GM12878 (cell line): ENCODE measurements around the gene PPP2R3C. TPM values are rescaled to one million over a fixed set of nuclear protein-coding genes. Genes with fewer than 3 reads are reported as not detected.

ENCODE experiments used
- ATAC-seq: fragments of 200-7000 bp; cut with Tn5 transposase; 3 replicates; pipeline ENCODE4 v1.9.1; 2020; ENCODE audit warnings: mild to moderate bottlenecking, moderate library complexity
- BruUV-seq: library from RNA; stranded (reverse); fragments of 400-500 nt; replicated peaks from 2 replicates; lab custom pipeline; 2021; lab: Mats Ljungman, UMichigan
- CTCF ChIA-PET: fragments of 300-600 bp; sonication (Branson Sonifier 250); formaldehyde crosslinking; extraction: SDS; loops from one replicate; lab custom pipeline; 2021; ENCODE audit warnings: inconsistent platforms; lab: Yijun Ruan, JAX
- POLR2A ChIA-PET: fragments of 350-600 bp; formaldehyde crosslinking; extraction: SDS; loops from one replicate; lab custom pipeline; 2021; ENCODE audit warnings: inconsistent platforms; lab: Charles Lee
- RAD21 ChIA-PET: fragments of 300-600 bp; sonication (Branson Sonifier 250); formaldehyde crosslinking; loops from one replicate; lab custom pipeline; 2023; ENCODE audit warnings: antibody characterized with exemption; ENCODE audit not compliant: unreplicated experiment; lab: Charles Lee
- SMC1A ChIA-PET: fragments of 300-600 bp; sonication (Branson Sonifier 250); formaldehyde crosslinking; loops from one replicate; lab custom pipeline; 2023; ENCODE audit not compliant: unreplicated experiment, uncharacterized antibody; lab: Charles Lee
- DNase-seq: peaks from one replicate; pipeline ENCODE4 v3.0.0-alpha.2; 2011; ENCODE audit warnings: low read depth, low spot score
- FAIRE-seq: peaks from 3 replicates; lab custom pipeline; 2011; peaks lifted over from hg19 to GRCh38; lab: Jason Lieb, UNC
- H2AFZ ChIP-seq: 2 replicates; pipeline ENCODE4 v1.6.0; 2011; ENCODE audit warnings: low read depth, low read length, control low read depth; ENCODE audit not compliant: control insufficient read depth
- H3K27ac ChIP-seq: 2 replicates; pipeline ENCODE4 v1.5.1; 2011; ENCODE audit warnings: control low read depth; ENCODE audit not compliant: control insufficient read depth, insufficient read depth
- H3K27me3 ChIP-seq, 2 experiments: replicated peaks in 1 of 2; 2 replicates each; pipeline versions ENCODE4 v1.6.0 to v1.6.1; 2011; ENCODE audit warnings: low read length in 1 of 2; ENCODE audit not compliant: control insufficient read depth in 2 of 2, insufficient read depth in 2 of 2
- H3K36me3 ChIP-seq, 2 experiments: 2 replicates each; pipeline ENCODE4 v1.5.1; 2011; ENCODE audit warnings: low read length in 1 of 2; ENCODE audit not compliant: control insufficient read depth in 2 of 2, insufficient read depth in 2 of 2
- H3K4me1 ChIP-seq: 2 replicates; pipeline ENCODE4 v1.6.1; 2011; ENCODE audit warnings: mild to moderate bottlenecking, low read length, moderate library complexity, mixed read lengths; ENCODE audit not compliant: control insufficient read depth, insufficient read depth
- H3K4me2 ChIP-seq: 2 replicates; pipeline ENCODE4 v1.6.0; 2011; ENCODE audit warnings: control low read depth; ENCODE audit not compliant: control insufficient read depth, insufficient read depth
- H3K4me3 ChIP-seq: fragments of 200-600 bp; sonication (generic); 2 replicates; pipeline ENCODE4 v1.5.1; 2016
- H3K79me2 ChIP-seq: 2 replicates; pipeline ENCODE4 v1.6.0; 2011; ENCODE audit warnings: low read length; ENCODE audit not compliant: control insufficient read depth, insufficient read depth
- H3K9ac ChIP-seq: 2 replicates; pipeline ENCODE4 v1.8.0; 2011; ENCODE audit warnings: low read length, control low read depth, mixed read lengths; ENCODE audit not compliant: control insufficient read depth, insufficient read depth
- H3K9me3 ChIP-seq: replicated peaks from 3 replicates; pipeline ENCODE4 v1.5.1; 2011; ENCODE audit warnings: mild to moderate bottlenecking, low read length; ENCODE audit not compliant: control insufficient read depth, insufficient read depth
- H4K20me1 ChIP-seq: 2 replicates; pipeline ENCODE4 v1.6.0; 2011; ENCODE audit not compliant: control insufficient read depth, insufficient read depth
- CREB1 ChIP-seq: IDR thresholded peaks from 2 replicates; pipeline ENCODE4 v1.6.1; 2012; ENCODE audit warnings: low read depth, mild to moderate bottlenecking, inconsistent platforms
- E2F4 ChIP-seq: IDR thresholded peaks from 2 replicates; pipeline ENCODE4 v1.6.1; 2012; ENCODE audit warnings: low read depth, low read length, improper control_type of control experiment
- IRF5 ChIP-seq: fragments of 450-650 bp; IDR thresholded peaks from 2 replicates; pipeline ENCODE4 v1.6.1; 2017; ENCODE audit warnings: borderline replicate concordance
- RAD51 ChIP-seq: fragments of 450-650 bp; IDR thresholded peaks from 2 replicates; pipeline ENCODE4 v1.6.1; 2016; ENCODE audit warnings: moderate library complexity, mild to moderate bottlenecking, inconsistent platforms
- WGBS: methylation state at CpG from one replicate; pipeline ENCODE4 v1.1.6; 2016; ENCODE audit warnings: low lambda C conversion rate; ENCODE audit not compliant: insufficient replicate concordance, insufficient coverage; ENCODE audit errors: missing lambda C conversion rate; 5-methylcytosine and 5-hydroxymethylcytosine counted together
- in situ Hi-C: fragments of 300-500 bp; cut with MboI; formaldehyde crosslinking; loops from 9 replicates; pipeline ENCODE4 v1.14.3; 2018; ENCODE audit warnings: mixed read lengths
- intact Hi-C: fragments of 100-400 bp; cut with micrococcal nuclease; formaldehyde crosslinking; loops from one replicate; pipeline ENCODE4 v1.14.2; 2022; ENCODE audit not compliant: unreplicated experiment
- polyA plus RNA-seq, 11 experiments: library from polyadenylated mRNA; depleted of rRNA in 4 of 11; unstranded in 6 of 11; stranded (reverse) in 5 of 11; fragments of >200 nt; fragmentation: Nextera tagmentation in 4 of 11; fragmentation: Illumina TruSeq in 1 of 11; extraction: Ambion mirVana in 4 of 11; extraction: Trizol in 1 of 11; gene quantifications; 1 replicate in 1 of 11; 2 replicates in 10 of 11; pipeline versions ENCODE4 v1.2.1 to v1.2.3, GENCODE V29; 2011 to 2016; ENCODE audit warnings: inconsistent platforms in 2 of 11, missing spikeins in 2 of 11, low read depth in 1 of 11
- total RNA-seq, 4 experiments: library from RNA; depleted of rRNA in 3 of 4; stranded (reverse); fragments of >200 nt in 3 of 4; fragmentation: Illumina TruSeq in 1 of 4; extraction: Trizol in 1 of 4; gene quantifications; 2 replicates each; pipeline versions ENCODE4 v1.2.1 to v1.2.3, GENCODE V29; 2013 to 2021

The PPP2R3C gene
- total and polyA plus RNA-seq, 10 of the 15 experiments (the other 5 are each of a cell fraction or from before 2014, with no cell fraction given) = 27.6 to 80.5 (median 42.9) TPM

- no peak for TF ChIP-seq RAD51
- TF ChIP-seq, all 136 proteins: peak for 2
Measured at GRCh38 chr14:35124127-35124526, 2.3 kb upstream of the PPP2R3C start (continued).

DNA sequence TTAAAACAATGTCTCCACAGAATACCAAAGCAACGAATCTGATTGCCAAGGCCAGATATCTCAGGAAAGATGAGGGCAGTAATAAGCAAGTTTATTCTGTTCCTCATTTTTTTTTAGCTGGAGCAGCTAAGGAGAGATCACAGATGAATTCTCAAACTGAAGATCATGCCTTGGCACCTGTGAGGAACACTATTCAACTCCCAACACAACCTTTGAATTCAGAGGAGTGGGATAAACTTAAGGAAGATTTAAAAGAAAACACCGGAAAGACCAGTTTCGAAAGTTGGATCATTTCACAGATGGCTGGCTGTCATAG lies 1.6 kb upstream of the PPP2R3C start:
- Histone ChIP-seq H3K36me3 (no peaks in the 10 kb centered on the region), H3K79me2 (peaks cover 26% of the 10 kb centered on the region), H3K4me1 (0 out of 2 replicates have a peak, but pooled peaks cover 2% of the 10 kb centered on the region), H3K4me2 (peak overlapping the region; percentile 98), H4K20me1 (no peaks in the 10 kb centered on the region), H3K9ac (peak overlapping the region; percentile 98), H3K4me3 (peak overlapping the region; percentile 83), H3K27ac (peak overlapping the region; percentile 99), H3K27me3 (no peaks in the 10 kb centered on the region), H2AFZ (peak overlapping the region; percentile 100), H3K9me3 (no peaks in the 10 kb centered on the region)
- DNase-seq (no peak), FAIRE-seq (no peak), ATAC-seq (no peak)
- ChIA-PET CTCF (interaction anchor here (1.1 to 4.5 kb wide), 6 partner anchors 12 to 692 kb away, joined by 3 to 29 read pairs (median 4); no protein-coding TSS in a partner anchor), SMC1A (interaction anchor here (0.9 to 1.7 kb wide), 11 partner anchors 12 to 282 kb away, joined by 3 to 7 read pairs (median 5); partner anchors contain the start of gene SRP54), RAD21 (interaction anchor here (0.6 to 2.6 kb wide), 14 partner anchors 15 to 453 kb away, joined by 3 to 11 read pairs (median 3); partner anchors contain the start of genes NFKBIA, PSMA6 and SRP54), POLR2A (interaction anchor here (1.1 to 2.0 kb wide), 7 partner anchors 16 to 293 kb away, joined by 3 to 6 read pairs (median 5); partner anchors contain the start of genes FAM177A1 and SRP54)
- no TSS peak for BruUV-seq
- WGBS = 24% methylated on average over 3 of the region's 3 CpGs
- in situ Hi-C loops = no loop called here
- intact Hi-C loops = loop anchor here (5.0 kb wide), 2 partner anchors 164 to 251 kb away; no protein-coding TSS in a partner anchor
- no peak for TF ChIP-seq CREB1
- TF ChIP-seq E2F4 = no peak
- no peak for TF ChIP-seq IRF5
